Left lobe of liver (tissue), 2 donors: Measurements from ENCODE around the gene SP7. TPM values are rescaled to one million over a fixed set of nuclear protein-coding genes. Genes with fewer than 3 reads are reported as not detected.
"Not testable (repeated sequence)": the region's sequence is repeated elsewhere in the genome, so short reads cannot be mapped to it uniquely, and the experiment has no call there.

Experiments
- ATAC-seq: fragments of 200-7000 bp; cut with Tn5 transposase; one replicate; pipeline ENCODE4 v1.9.1; 2020; ENCODE audit warnings: mild to moderate bottlenecking, moderate library complexity
- DNase-seq: peaks from one replicate; pipeline ENCODE4 v3.0.0-alpha.2; 2020; ENCODE audit warnings: low spot score
- total RNA-seq: library from RNA; stranded (reverse); gene quantifications from one replicate; pipeline ENCODE4 v1.2.1, GENCODE V29; 2021
- donor health status: DM: no; HTN: no; CAD: no; lungs with moderate emphysema.
- donor health status: DM: no; HTN: yes; CAD: no.

SP7 gene
- total RNA-seq, 1 donor from 2014 or later: not detected

GRCh38 chr12:53324113-53324778 is 11.9 kb downstream of the SP7 start:
- ATAC-seq: peak; percentile 23

DNA sequence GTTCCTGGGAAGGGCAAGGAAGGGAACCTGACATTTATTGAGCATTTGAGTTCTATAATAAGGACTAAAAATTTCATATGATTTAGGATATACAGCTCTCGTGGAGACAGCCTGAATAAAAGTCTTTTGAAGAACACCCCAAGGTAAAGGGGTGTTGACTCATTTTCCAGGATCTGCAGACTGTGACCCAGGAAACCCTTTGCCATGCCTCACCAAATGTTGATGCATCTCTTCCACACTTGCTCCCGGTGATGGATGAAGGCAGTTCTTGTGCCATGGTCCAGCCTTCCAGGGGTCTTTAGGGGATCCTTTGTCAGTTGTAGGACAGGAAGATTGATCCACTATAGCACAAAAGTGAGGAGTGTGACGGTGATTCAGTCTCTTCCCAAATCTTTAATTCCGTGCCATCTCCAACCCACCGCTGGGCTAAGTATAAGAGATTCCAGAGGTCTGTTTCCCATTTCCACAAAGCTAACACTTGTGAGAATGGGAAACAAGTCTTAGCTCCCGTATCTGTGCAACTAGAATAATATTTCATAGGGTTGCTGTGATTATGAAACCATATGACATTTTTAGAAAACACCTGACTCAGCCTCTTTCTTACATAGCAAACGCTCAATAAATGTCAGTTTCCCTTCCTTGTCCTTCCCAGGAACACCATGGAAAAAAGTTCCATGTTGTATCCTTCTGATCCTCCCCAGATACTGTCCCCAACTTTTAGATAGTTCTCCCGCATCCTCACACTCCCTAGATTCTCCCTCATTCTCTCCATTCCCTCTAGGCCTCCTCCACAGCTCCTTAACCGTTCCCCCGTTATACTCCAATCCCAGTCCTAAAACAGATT is 15.6 kb downstream of the SP7 start:
- ATAC-seq (no peak), DNase-seq (no peak)

More at GRCh38 chr12:53324113-53324778, 11.9 kb downstream of the SP7 start:
- peak; percentile 60 for DNase-seq

GRCh38 chr12:53313996-53314395 is 22.2 kb downstream of the SP7 start:
- no peak for DNase-seq

DNA sequence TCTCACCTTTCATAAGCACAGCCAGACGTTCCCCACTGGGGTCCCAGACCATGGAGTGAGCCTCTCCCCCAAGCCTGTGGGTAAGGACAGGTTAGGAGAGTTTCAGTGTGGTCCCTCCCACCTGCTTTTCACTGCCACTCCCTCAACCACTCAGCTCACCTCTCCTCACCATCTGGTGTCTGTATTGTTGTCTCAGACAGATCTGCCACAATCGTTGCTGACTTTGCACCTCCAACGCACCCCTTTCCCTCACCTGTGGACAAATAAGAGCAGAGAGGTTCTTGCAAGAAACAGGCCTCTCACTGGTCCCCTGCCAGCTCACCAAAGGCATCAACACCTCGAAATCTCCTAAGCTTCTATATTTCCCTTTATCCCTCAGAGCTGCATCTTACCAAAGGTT is 27.9 kb downstream of the SP7 start:
- ATAC-seq (no peak), DNase-seq (no peak)

More at GRCh38 chr12:53313996-53314395, 22.2 kb downstream of the SP7 start:
- no peak for ATAC-seq

DNA sequence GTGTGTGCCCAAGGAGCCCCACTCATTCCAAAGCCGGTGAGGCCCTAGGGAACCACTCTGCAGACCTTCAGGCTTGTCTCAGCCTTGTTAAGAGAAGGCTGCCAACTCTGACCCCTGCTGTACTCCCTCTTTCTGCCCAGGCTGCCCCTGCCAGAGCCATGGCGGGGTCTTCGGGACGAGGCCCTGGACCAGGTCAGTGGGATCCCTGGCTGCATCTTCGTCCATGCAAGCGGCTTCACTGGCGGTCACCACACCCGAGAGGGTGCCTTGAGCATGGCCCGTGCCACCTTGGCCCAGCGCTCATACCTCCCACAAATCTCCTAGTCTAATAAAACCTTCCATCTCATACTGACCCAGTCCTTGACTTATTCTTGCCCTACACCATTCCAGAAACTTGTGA is 29.3 kb downstream of the SP7 start:
- DNase-seq (no peak), ATAC-seq (no peak)

- DNase-seq: no peak
- ATAC-seq: no peak
These were observed 33.3 kb downstream of the SP7 start for GRCh38 chr12:53302903-53303302.

DNA sequence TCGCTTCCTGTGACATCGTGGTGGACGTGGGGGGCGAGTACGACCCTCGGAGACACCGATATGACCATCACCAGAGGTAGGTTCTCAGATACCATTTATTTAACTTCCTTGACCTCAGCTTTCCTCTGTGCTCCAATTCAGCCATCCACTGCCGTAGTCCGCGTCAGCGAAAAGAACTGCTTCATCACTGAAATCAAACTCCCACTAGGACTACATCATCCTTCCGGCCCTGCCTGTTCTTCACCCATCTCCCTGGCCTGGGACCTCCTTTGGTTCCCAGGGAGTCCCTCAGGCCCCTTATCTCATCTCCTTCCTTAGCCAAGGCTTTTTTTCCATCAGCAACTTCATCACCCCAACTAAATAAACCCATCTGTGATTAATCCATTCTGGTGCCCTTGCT is 36.0 kb downstream of the SP7 start:
- ATAC-seq: no peak
- DNase-seq: no peak

GRCh38 chr12:53299454-53300180 is 36.5 kb downstream of the SP7 start, which contains the start of gene MYG1:
Gene MYG1, plus strand, starts transcription at chr12:53299695. Its CDS starts 43 bp downstream, at chr12:53299738.
- ATAC-seq: peak; percentile 90
- DNase-seq: peak; percentile 93

DNA sequence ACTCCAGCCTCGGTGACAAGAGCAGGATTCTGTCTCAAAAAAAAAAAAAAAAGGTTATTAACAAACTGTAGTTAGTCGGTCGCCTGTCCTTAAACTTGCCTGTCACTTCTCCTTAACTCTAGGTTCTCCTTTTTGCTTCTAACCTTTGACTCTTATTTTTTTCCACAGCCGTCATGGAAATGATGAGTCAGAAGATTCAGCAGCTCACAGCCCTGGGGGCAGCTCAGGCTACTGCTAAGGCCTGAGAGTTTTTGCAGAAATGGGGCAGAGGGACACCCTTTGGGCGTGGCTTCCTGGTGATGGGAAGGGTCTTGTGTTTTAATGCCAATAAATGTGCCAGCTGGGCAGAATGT is 37.1 kb downstream of the SP7 start:
- ATAC-seq (no peak), DNase-seq (no peak)

DNA sequence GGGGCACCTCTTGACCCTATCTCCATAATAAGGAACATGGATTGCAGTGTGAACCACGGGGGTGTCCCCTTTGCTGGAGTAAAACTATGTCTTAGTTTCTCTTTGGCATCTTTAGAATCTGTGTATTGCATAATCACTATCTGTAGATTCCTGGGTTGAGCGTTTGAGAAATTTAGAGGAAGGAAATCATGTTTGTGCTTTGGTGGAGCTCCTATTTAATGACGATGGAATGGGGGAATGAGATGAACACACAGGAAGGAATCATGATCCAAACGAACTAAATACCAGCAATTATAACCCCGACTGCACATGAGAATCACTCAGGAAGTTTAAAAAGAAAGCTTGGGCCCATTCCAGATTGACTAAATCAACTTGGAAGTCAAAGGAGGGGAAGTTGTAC is 38.0 kb downstream of the SP7 start:
- ATAC-seq: no peak
- no peak for DNase-seq

- not testable (repeated sequence) for ATAC-seq, DNase-seq
These were observed 39.0 kb downstream of the SP7 start for GRCh38 chr12:53297106-53297505.

- ATAC-seq: no peak
- DNase-seq: no peak
These were observed 40.3 kb downstream of the SP7 start for GRCh38 chr12:53295891-53296219.

DNA sequence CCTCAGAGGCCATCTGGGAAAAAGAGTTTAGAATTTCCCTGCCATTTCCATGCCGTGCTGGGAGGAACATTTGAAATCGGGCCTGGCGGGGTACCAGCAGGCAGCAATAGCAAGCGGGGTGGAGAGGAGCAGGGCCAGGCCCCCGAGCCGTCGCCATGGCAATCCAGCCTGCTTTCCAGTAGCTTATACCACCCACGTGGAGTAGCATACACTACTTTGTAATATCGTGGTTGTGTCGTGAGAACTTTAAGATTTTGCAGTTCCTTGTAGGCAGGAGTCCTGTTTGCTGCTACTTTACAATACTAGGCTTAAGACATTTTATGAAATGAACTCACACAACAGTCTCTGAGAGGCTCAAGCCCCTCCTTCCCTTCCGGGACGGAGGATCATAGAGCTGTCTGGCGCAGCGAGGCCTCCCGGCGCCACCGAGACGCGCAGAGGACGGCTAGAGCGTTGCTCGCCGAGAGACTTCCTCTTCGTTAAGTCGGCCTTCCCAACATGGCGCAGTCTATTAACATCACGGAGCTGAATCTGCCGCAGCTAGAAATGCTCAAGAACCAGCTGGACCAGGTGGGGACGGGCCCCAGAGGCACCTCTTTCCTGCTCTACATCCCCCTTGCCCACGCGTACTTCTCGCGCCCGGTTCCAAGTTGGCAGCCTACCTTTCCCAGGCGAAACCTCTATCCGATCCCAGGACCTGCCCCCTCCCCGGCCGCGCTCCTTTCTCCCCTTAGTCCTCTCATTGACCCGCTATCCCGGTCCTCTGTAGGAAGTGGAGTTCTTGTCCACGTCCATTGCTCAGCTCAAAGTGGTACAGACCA is 40.9 kb downstream of the SP7 start, which contains the start of gene PFDN5:
TSS of gene PFDN5 (plus strand) at position 473 of the 821 bp plus-strand sequence. CDS start at position 499, 26 bp downstream.
- ATAC-seq: peak; percentile 89

DNA sequence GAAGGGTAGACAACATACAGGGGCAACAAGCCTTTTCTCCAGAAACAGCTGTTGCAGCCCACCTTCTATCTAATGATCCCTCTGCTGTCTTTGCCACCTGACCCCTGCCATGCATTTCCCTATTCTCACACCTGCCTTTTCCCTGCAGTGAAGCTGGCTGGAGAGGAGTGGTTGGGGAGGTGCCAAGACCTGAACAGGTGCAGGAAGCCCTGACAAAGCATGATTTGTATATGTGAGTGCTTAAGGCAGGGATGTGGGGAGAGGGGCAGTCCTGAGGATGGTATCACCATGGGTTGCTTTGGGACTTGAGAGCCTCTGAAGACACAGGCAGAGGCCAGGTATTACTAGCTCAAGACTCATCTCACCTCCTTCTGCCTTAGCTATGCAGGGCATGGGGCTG is 43.7 kb downstream of the SP7 start:
- DNase-seq (no peak), ATAC-seq (no peak)

More for the DNA sequence above, 40.9 kb downstream of the SP7 start, which contains the start of gene PFDN5:
- DNase-seq: peak; percentile 89

DNA sequence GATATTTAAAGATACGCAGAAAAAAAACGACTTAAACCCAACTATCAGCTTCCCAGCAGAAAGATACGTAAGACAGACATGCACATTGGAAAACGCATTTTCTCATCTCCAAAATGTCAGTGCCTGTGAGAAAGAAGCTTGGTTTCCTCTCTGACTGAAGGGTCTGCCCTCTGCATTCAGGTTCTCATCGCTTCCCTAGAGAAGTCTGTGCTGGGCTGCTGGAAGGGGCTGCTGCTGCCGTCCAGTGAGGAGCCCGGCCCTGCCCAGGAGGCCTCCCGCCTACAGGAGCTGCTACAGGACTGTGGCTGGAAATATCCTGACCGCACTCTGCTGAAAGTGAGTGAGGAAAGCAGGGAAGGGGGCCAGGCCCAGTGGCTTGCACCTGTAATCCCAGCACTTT is 45.5 kb downstream of the SP7 start:
- ATAC-seq: no peak
- DNase-seq: no peak

GRCh38 chr12:53289891-53290290 is 46.3 kb downstream of the SP7 start:
- DNase-seq (no peak), ATAC-seq (peak; percentile 10)

DNA sequence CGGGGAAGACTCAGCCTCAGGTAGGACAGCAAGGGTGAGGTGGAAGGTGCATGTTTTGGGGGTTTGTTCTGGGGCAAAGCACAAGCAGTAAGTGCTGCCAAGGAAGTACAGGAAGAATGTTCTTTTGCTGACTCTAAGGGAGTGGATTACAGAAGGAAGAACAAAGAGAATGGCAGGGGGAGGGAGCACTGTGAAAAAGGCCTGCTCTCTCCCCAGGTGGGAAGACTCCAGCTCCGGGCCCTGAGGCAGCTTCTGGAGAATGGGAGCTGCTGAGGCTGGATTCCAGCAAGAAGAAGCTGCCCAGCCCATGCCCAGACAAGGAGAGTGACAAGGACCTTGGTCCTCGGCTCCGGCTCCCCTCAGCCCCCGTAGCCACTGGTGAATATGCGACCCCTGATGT is 47.8 kb downstream of the SP7 start:
- DNase-seq (no peak), ATAC-seq (peak; percentile 18)

- ATAC-seq (peak; percentile 94), DNase-seq (peak; percentile 73)
These were observed 48.4 kb downstream of the SP7 start for GRCh38 chr12:53287741-53288216.

DNA sequence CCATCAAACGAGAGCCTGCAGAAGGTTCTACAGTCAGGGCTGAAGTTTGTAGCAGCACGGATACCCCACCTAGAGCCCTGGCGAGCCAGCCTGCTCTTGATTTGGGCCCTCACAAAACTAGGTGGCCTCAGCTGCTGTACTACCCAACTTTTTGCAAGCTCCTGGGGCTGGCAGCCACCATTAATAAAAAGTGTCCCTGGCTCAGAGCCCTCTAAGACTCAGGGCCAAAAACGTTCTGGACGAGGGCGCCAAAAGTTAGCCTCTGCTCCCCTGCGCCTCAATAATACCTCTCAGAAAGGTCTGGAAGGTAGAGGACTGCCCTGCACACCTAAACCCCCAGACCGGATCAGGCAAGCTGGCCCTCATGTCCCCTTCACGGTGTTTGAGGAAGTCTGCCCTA is 49.7 kb downstream of the SP7 start:
- no peak for ATAC-seq
- no peak for DNase-seq

- no peak for DNase-seq
- no peak for ATAC-seq
These were observed 56.2 kb downstream of the SP7 start for GRCh38 chr12:53279888-53280498.
